GM18907 (cell line): ENCODE data around the gene CDYL.
"Not testable (repeated sequence)": the region's sequence is repeated elsewhere in the genome, so short reads cannot be mapped to it uniquely, and the experiment has no call there.

Source experiments
- ATAC-seq: cut with Tn5 transposase; IDR thresholded peaks from one replicate; pipeline ENCODE4 v1.9.1; 2021; ENCODE audit warnings: mild to moderate bottlenecking, moderate library complexity; ENCODE audit not compliant: unreplicated experiment

CDYL gene

DNA sequence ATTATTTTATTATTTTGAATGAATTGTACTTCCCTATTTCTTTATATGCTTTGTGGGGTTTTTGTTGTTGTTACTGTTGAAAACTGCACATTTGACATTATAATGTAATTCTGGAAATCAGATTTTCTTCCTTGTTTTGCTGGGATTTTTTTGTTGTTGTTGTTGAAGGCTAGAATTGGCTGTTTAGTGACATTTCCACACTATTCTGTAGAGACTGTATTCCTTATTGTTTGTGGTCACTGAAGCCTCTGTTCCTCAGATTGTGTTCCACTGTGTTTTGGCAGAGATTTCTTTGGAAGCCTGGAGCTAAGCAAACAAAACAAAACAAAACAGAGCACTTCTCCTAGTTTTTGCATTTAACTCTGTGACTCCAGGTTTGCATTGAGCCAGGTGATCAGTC, 52.9 kb downstream of the CDYL start:
- no peak for ATAC-seq

DNA sequence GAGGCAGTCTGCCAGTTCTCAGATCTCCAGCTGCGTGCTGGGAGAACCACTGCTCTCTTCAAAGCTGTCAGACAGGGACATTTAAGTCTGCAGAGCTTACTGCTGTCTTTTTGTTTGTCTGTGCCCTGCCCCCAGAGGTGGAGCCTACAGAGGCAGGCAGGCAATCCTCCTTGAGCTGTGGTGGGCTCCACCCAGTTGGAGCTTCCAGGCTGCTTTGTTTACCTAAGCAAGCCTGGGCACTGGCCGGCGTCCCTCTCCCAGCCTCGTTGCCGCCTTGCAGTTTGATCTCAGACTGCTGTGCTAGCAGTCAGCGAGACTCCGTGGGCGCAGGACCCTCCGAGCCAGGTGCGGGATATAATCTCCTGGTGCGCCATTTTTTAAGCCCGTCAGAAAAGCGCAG, 59.3 kb downstream of the CDYL start:
- ATAC-seq: not testable (repeated sequence)

DNA sequence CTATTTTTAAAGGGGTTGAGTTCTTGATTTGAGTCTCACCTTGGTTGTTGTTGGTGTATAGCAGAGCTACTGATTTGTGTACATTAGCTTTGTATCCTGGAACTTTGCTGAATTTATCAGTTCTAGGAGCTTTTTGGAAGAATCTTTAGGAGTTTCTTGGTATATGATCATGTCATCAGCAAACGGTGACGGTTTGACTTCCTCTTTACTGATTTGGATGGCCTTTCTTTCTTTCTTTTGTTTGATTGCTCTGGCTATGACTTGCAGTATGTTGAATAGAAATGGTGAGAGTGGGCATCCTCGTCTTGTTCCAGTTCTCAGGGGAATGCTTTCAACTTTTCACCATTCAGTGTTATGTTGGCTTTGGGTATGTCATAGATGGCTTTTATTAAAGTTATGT, 64.0 kb downstream of the CDYL start:
- ATAC-seq: no peak

DNA sequence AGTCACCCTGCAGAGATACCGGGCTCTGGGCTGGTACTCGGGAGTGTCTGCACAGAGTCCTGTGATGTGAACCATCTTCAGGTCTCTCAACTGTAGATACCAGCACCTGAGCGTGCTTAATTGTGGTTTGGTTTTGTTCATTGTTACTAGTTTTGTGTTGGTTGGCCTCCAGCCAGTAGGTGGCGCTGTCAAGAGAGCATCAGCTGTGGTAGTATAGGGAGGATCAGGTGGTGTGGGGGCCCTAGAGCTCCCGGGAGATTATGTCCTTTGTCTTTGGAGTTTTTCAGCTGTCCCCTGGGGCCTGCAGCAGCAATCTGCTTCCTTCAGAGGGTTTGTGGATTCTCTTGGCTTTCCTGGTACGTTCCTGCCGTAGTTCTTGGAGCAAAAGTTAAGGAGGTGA, 67.9 kb downstream of the CDYL start:
- ATAC-seq: no peak

DNA sequence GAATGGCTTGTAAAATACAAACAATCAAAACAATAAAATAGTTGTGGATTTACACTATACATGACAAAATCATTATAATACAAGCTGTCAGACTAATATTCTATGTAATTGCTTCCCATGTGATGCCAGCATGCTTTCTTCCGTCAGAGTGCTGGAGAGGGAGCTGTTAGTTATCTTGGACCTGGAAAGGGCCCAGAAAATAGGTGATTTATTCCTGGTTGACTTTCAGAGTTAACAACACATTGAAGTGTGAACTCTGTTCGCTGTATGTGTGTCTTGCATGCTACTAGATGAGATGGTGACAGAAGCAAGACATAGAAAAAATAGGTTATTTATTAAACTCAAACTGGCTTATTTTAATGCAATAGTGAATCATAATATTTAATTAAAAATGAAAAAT, 70.2 kb downstream of the CDYL start:
- ATAC-seq: no peak

DNA sequence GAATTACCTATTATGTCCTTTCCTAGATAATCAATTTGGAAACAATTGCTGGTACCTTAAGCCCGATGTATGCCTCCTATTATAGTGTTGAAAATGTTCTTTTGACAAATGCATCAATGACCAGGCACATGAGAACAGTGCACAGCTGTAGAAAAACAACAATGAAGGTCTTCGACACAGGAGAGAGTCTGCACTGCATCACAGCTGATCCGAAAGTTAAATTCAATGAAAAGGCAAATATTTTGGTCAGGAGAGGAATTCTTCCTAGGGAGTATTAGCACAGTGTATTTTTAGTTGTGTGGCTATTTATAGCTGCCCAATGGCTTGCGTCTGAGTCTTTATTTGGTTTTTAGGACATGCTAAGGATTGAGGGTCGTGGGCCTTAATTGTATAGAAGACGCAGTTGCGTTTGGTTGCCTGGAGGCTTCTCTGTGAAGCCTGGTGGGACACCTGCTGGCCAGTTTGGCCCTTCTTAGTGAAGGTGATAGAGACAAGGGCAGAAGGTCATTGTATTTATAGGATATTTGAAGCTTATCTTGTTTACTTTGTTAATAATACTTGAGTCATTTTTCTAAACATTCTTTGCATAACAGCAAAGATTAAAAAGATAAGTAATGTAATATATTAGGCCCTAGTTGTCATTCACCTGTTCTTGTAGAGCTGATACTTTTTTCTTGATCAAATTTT, 72.3 kb downstream of the CDYL start:
- no peak for ATAC-seq

DNA sequence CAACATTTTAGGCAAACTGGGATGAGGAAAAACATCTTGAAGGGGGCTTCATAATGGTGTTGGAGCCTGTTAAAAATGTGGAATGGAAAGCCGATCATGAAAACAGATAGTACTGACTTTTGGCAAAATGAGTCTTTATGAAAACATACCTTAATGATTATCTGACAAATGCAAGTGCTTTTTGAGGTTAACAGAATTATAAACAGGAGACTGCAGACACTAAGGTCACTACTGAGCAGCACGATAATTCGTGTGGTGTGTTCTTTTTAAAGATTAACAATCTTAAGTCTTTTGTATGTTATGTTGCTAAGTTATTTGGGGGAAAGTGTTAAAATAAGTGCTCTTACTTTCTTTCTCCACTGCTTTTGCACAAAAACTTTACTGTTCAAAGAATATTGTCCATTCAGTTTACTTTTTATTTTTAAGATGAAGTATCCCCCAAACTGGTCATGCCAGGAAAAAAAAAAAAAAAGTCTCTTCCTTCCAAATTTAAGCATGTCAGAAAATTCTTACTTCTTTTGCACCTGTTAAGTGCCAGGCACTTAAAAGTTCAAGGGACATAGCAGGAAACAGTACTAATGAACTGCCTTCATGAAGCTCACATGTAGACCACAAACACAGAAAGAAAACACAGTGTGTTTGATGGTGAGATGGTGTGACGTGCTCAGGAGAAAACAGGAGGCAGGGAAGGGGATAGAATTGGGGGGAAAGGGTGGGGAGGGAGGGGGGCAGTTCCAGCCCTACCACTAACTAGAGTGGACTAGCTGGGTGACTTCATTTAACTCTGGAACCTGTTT, 73.2 kb downstream of the CDYL start:
- ATAC-seq: no peak

DNA sequence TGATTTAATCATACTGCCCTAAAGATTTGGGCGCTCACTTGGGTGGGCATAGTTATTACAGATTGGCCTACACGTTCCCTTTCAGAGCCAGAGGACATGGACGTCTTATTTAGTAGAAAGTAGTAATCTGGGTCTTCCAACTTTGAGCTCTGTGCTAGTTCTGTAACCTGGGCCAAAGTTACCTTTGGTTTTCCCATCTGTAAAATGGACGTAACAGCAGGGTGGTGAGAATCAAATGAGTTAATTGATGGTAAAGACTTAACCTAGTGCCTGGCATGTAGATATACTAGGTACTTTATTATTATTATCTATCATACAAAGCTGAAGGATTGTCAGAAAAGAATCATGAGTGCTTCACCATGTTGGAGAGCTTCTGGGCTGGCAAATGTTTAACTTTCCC, 74.8 kb downstream of the CDYL start:
- no peak for ATAC-seq

DNA sequence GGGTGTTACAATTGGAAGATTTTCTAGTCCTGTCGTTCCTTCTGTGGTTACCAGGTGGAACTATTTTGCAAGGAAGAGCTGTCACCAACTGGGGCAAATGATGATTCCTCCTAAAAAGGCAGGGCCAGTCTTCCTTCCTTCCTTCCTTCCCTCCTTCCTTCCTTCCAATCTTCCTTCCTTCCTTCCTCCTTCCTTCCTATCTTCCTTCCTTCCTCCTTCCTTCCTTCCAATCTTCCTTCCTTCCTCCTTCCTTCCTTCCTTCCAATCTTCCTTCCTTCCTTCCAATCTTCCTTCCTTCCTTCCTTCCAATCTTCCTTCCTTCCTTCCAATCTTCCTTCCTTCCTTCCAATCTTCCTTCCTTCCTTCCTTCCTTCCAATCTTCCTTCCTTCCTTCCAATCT, 76.0 kb downstream of the CDYL start:
- not testable (repeated sequence) for ATAC-seq

DNA sequence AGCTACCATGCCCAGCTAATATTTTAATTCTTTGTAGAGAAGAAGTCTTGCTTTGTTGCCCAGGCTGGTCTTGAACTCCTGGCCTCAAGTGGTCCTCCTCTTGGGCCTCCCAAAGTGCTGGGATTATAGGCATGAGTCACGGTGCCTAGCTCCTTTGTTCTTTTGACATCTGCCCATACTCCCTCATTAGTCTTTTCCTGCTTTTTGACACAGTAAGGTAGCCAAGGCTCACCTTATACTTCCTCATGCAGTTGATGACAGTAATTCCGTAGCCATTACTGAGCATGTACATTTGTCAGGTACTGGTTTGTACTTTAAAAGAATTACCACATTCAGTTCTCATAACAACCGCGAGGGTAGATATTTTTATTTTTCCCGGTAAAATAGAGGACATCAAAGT, 76.7 kb downstream of the CDYL start:
- ATAC-seq: no peak

DNA sequence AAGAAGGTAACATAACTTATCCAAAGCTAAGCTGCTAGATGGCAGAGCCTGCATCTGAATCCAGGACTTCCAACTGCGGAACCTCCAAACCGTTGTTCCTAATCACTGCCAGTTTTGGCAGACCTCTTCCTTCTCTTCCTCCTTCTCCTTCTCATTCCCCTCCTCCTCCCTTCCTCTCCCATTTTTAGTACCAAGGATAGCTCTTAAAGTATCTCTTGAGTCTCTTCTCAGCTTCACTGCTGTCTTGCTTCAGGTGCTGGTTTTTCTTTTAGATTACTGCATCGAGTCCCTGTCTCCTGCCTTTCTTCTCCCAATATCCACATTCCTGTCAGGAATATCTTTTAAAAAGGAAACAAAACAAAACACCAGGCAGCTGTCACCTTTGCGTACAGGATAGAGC, 77.1 kb downstream of the CDYL start:
- ATAC-seq: no peak

DNA sequence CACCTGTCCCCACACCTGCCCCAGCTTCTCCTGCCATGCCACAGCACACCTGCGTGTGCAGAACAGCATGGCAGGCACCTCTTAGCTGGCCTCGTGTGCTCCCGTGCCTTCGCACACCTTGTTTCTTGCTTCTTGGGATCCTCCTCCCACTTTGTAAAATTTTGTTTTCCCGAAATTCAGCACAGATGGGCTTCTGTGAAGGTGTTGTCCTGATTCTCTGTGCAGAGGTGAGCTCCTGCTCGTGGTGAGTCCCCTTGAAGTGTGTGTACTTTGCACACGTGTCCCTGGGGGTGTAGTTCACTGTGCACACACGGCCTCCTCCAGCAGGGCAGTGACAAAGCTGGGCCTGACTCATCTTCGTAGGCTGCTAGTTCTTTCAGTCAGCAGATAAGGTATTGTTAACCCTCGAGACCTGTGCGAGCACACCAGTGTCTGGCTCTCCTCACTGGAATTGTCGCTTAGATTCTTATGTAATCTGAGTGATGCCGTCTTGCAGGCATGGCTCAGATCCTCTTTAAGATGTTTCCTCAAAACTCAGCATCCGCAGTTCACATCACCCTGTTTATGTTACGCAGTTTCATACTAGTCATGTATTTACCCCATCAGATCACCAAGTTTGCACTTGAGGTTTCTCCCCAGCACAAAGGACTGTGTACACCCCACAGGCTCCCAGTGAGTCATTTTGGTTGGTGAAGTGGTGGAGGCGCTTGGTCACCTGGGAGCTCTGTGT, 77.7 kb downstream of the CDYL start:
- no peak for ATAC-seq

DNA sequence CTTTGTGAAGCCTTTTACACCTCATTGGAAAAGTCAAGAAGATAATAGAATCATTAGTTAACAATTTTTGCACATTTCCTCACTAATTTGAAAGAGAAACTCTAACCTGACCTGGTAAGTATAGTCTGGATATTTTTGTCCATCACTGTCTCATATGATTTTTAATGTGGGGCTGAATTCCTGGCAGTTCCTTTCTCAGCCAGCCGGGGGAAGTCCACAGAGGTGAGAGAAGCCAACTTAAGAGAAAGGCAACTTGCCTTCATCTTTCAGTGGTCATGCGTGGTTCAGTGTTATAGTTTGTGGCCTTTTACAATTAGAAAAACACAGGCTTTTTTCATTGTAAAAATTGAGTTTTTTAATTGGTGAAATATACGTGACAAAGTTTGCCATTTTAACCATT, 80.6 kb downstream of the CDYL start:
- ATAC-seq: no peak

DNA sequence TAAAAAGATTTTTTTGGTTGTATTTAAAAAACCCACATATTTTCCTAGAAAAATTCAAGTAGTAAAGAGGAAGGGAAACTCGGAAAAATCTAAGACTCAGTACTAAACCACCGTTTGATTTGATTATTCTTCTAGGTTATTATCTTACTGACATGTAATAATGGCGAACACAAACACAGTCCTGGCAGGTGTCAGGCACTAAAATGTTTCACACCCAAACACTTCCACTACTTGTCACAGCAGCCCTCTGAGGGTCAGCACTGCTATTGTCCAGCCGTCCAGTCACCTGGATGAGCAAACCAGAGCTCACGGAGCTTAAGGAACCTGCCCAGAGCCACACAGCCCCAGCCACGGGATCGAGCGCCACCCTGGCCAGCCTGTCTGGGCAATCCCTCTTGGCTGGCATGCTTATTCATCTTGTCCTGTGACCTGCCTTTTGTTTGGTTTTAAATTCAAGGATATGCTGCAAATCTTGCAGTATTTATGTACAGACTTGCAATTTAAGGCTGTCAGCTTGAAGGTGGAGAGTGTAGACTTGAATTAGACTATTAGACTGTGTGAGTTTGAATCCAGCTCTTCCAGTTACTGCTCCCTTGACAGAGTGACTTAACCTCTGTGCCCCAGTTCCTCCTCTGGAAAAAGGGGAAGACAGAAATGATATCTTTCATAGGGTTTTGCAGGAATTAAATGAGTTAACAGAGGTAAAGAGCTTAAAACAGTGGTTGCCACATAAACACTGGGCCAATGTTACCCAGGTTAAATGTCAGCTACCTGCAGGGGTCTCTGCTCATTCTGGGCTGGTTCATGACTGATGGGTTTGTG, 82.2 kb downstream of the CDYL start:
- no peak for ATAC-seq

DNA sequence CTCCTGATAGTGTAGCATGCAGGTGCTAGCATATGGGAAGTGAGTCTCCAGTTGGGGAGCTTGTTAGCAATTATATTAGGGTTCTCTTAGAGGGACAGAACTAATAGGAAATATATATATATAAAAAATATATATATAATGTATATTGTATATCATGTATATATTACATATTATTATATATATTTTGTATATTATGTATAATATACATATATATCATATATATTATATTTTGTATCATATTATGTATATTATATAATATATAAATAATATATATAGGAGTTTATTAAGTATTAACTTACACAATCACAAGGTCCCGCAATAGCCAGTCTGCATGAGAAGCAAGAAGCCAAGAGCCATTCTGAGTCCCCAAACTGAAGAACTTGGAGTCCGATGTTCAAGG, 84.2 kb downstream of the CDYL start:
- no peak for ATAC-seq

DNA sequence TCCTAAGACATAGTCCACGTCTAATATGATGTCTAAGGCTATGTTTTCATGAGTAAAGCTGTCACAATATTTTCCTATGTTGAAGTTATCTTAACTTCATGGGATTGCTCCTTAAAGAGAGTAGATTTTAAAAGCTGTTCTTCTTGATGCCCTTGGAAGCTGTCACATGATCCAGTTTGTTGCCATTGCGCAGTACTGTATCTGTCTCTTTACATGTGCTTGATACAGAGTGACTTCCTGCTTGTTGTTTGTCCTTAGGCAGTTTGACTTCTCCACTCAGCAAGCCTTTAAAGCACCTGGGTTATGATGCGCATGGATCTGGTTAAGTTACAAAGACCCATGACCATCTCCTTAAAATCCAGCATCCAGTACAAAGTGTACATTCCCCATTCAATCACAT, 85.4 kb downstream of the CDYL start:
- ATAC-seq: no peak

DNA sequence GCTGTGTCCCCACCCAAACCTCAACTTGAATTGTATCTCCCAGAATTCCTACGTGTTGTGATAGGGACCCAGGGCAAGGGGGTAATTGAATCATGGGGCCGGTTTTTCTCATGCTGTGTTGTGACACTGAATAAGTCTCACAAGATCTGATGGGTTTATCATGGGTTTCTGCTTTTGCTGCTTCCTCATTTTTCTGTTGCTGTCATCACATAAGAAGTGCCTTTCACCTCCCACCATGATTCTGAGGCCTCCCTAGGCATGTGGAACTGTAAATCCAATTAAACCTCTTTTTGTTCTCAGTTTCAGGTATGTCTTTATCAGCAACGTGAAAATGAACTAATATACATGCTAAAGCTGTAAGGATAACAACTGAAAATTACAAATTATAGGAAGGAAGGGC, 88.3 kb downstream of the CDYL start:
- no peak for ATAC-seq

DNA sequence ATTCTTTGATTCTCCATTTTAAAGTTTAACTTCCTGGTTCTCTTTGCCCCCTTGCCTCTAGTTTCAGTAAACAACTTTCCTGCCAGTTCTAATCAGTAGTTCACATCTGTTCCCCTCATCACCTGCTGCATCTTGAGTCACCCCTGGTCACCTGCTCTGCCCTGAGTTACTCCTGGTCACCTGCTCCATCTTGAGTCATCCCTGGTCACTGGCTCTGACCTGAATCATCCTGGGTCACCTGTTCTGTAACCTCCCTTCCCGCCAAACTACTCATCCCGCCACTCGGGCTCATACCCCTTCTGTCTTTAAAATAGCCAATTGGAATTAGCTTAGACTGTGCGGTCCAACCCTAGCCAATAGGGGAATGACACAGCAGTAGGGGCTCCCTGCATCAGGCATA, 88.8 kb downstream of the CDYL start:
- not testable (repeated sequence) for ATAC-seq

DNA sequence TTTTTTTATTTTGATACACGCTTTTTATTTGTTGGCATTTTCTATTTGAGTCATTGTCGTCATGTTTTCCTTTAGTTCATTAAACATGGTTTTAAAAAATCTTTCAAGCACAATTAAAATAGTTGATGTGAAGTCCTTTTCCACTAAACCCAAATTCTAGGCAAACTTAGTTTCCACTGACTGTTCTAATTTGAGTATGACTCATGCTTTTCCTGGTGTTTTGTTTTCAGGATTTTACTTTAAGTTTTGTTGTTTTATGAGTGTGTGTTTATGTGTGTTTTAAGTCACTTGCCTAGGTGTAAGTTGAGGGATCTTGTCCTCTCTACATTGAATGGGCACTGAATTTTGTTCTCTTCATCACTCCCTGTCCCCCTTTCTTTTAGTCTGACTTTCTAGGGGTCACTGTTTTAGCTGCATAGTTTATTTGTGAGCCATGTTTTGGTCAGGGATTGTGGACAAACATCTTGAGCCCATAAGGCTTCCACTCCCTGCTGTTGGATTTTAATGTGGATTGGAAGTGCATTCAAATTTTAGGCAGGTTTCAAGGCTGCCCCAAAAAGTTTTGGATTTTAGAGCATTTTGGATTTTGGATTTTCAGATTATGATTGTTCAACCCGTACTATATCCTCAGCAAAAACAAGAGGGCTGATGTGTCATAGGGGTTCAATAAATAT, 94.8 kb downstream of the CDYL start:
- no peak for ATAC-seq

DNA sequence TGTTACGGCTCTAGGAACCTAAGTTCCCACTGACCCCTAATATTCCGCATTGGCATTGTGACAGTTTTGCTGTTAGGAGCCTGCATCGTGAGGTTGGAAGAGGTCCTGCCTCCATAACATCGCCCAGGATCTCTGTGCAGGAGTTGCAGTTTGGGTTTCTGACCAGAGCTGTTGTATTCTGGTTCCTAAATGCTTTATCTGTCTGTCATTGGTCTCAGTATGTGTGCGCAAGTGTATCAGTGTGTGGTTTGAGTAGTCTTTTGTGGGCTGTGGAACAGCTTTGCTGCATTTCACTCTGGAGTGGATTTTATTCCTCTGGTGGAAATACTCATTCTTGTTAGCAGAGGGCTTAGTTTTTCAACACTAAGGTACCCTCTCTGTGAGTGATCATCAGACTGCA, 95.6 kb downstream of the CDYL start:
- ATAC-seq: no peak

DNA sequence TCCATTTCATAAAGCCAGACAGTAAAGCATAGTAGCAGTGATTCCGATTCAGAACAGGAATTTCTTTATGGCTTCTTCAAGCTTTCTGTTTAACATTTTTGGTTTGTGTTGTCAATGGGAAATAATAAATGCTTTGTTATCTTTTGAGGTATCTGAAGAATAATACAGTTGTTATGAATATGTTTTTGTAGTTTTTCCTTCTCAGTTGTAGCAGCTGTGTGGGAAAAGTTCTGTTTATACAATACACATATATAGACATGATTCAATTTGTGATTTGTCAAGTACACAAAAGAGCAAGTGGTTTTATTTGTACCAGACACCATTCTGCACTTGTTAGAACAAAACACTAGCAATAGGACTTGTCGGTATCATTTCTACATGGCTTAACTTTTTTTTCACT, 96.6 kb downstream of the CDYL start:
- no peak for ATAC-seq
